MM.1S (cell line): ENCODE measurements around the gene LRRC27.

Source experiments
- DNase-seq: peaks from one replicate; pipeline ENCODE4 v3.0.0-alpha.2; 2015
- H2AFZ ChIP-seq: fragments of 300-600 bp; sonication (generic); 2 replicates; pipeline ENCODE4 v1.6.0; 2016; ENCODE audit warnings: antibody characterized with exemption, low read length
- H3F3A ChIP-seq: fragments of 300-600 bp; sonication (generic); 2 replicates; pipeline ENCODE4 v1.6.1; 2016; ENCODE audit warnings: mild to moderate bottlenecking, antibody characterized with exemption, low read length, moderate library complexity, mixed read lengths; ENCODE audit not compliant: insufficient read depth
- H3K27ac ChIP-seq: fragments of 300-600 bp; sonication (generic); 2 replicates; pipeline ENCODE4 v1.5.1; 2016; ENCODE audit warnings: mild to moderate bottlenecking, low read length
- H3K27me3 ChIP-seq: fragments of 300-600 bp; sonication (generic); replicated peaks from 2 replicates; pipeline ENCODE4 v1.6.0; 2016; ENCODE audit warnings: low read length; ENCODE audit not compliant: insufficient read depth
- H3K36me3 ChIP-seq: fragments of 300-600 bp; sonication (generic); replicated peaks from 2 replicates; pipeline ENCODE4 v1.6.1; 2016; ENCODE audit warnings: mild to moderate bottlenecking, low read length, mixed read lengths; ENCODE audit not compliant: insufficient read depth
- H3K4me1 ChIP-seq: fragments of 300-600 bp; sonication (generic); 2 replicates; pipeline ENCODE4 v1.6.1; 2016; ENCODE audit warnings: low read length, mixed read lengths
- H3K4me2 ChIP-seq: fragments of 300-600 bp; sonication (generic); 2 replicates; pipeline ENCODE4 v1.6.0; 2016; ENCODE audit warnings: low read depth, low read length
- H3K4me3 ChIP-seq: fragments of 300-600 bp; sonication (generic); 2 replicates; pipeline ENCODE4 v1.5.1; 2016; ENCODE audit warnings: low read length, mixed read lengths
- H3K79me2 ChIP-seq: fragments of 300-600 bp; sonication (generic); 2 replicates; pipeline ENCODE4 v1.6.1; 2016; ENCODE audit warnings: mixed run types, low read length, mixed read lengths
- H3K9ac ChIP-seq: fragments of 300-600 bp; sonication (generic); 2 replicates; pipeline ENCODE4 v1.6.1; 2016; ENCODE audit warnings: low read length, mixed read lengths
- H3K9me2 ChIP-seq: fragments of 300-600 bp; sonication (generic); replicated peaks from 2 replicates; pipeline ENCODE4 v1.6.1; 2016; ENCODE audit warnings: mild to moderate bottlenecking, low read length, mixed read lengths; ENCODE audit not compliant: insufficient read depth
- H3K9me3 ChIP-seq: fragments of 300-600 bp; sonication (generic); replicated peaks from 2 replicates; pipeline ENCODE4 v1.6.1; 2016; ENCODE audit warnings: mild to moderate bottlenecking, low read length, mixed read lengths; ENCODE audit not compliant: insufficient read depth
- H4K20me1 ChIP-seq: fragments of 300-600 bp; sonication (generic); 2 replicates; pipeline ENCODE4 v1.6.1; 2016; ENCODE audit warnings: mild to moderate bottlenecking, low read length, moderate library complexity, mixed read lengths; ENCODE audit not compliant: insufficient read depth
- EZH2 ChIP-seq: fragments of 300-600 bp; sonication (generic); optimal IDR thresholded peaks from 2 replicates; pipeline ENCODE3; 2017; ENCODE audit warnings: low read depth, mild to moderate bottlenecking, antibody characterized with exemption, low read length, mixed read lengths
- EZH2phosphoT487 ChIP-seq: fragments of 300-600 bp; sonication (generic); IDR thresholded peaks from 2 replicates; pipeline ENCODE4 v1.6.1; 2018; ENCODE audit warnings: antibody characterized with exemption, low read length
- TF ChIP-seq, protein P1 (sequence below): fragments of 300-600 bp; sonication (generic); IDR thresholded peaks from 2 replicates; pipeline ENCODE4 v1.5.1; 2016; ENCODE audit warnings: antibody characterized with exemption, low read length, mixed read lengths

Gene LRRC27

DNA sequence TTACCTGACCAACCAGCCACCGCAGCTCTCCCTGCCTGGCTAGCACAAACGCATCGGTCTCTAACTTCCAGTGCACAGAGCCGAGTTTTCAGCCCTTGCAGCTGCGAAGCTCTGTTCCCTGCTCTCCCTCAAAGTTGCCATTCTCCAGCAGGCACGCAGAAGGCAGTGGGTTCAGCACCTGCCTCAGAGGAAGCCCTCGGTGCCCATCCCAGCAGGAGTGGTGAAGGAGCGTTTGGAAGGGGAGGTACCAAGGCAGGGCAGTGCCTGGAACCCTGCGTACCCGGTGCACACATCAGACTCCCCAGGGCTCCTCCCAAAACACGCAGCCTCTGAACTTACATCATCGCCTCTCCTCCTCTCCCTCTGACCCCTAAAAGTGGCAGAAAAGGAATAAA is 22.5 kb upstream of the LRRC27 start:
- no peak overlapping the region for H3K4me2 ChIP-seq
- no peak overlapping the region for H3K9ac ChIP-seq
- H3K4me3 ChIP-seq: no peak overlapping the region
- no peaks in the 10 kb centered on the region for H3K9me3 ChIP-seq
- H3K36me3 ChIP-seq: no peaks in the 10 kb centered on the region
- H3K79me2 ChIP-seq: peaks cover 29% of the 10 kb centered on the region
- no peak overlapping the region for H2AFZ ChIP-seq
- no peak for DNase-seq
- H3K27ac ChIP-seq: no peak overlapping the region
- H3K4me1 ChIP-seq: peaks cover 15% of the 10 kb centered on the region; the same call in 1 of the 2 replicates
- H4K20me1 ChIP-seq: no peaks in the 10 kb centered on the region
- peaks cover 5% of the 10 kb centered on the region for H3F3A ChIP-seq
- no peaks in the 10 kb centered on the region for H3K9me2 ChIP-seq
- no peaks in the 10 kb centered on the region for H3K27me3 ChIP-seq
- no peak for TF ChIP-seq EZH2phosphoT487
- no peak for TF ChIP-seq EZH2
- TF ChIP-seq, protein P1, sequence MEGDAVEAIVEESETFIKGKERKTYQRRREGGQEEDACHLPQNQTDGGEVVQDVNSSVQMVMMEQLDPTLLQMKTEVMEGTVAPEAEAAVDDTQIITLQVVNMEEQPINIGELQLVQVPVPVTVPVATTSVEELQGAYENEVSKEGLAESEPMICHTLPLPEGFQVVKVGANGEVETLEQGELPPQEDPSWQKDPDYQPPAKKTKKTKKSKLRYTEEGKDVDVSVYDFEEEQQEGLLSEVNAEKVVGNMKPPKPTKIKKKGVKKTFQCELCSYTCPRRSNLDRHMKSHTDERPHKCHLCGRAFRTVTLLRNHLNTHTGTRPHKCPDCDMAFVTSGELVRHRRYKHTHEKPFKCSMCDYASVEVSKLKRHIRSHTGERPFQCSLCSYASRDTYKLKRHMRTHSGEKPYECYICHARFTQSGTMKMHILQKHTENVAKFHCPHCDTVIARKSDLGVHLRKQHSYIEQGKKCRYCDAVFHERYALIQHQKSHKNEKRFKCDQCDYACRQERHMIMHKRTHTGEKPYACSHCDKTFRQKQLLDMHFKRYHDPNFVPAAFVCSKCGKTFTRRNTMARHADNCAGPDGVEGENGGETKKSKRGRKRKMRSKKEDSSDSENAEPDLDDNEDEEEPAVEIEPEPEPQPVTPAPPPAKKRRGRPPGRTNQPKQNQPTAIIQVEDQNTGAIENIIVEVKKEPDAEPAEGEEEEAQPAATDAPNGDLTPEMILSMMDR: no peak

DNA sequence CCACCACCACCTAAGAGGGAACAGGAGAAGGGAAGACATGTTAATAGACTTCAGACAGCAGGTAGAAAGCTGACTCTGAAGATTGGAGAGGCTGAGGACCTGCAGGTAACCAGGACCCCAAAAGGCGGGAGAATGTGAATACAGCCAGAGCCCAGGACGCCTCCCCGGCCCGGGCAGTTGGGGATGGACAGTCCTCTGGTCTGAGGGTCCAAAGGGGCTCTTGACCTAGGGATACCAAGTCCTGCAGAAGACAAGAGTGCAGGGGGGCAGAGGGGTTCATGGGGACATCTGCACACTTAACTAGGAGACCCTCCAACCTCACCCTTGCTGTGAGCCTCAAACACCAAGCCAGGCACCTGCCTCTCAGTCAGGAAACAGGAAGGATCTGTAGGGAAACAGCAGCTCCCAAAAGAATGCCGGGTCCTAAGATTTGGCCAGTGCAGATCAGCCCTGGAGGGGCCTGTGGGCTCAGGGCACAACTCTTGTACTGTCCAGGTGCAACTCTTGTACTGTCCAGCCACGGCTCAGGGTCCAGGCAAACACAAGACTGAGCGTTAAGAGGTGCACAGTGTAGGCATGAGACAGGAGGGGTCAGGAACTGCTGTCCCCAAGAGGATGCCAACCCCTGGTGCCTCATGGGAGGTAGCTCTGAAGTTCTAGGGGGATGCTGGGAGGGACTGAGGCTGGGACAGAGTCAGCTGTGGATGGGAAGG is 22.0 kb upstream of the LRRC27 start:
- peaks cover 10% of the 10 kb centered on the region; the same call in 1 of the 2 replicates for H3K4me1 ChIP-seq
- H3K9ac ChIP-seq: no peak overlapping the region
- H3K4me2 ChIP-seq: no peak overlapping the region
- no peaks in the 10 kb centered on the region for H3F3A ChIP-seq
- H3K27me3 ChIP-seq: no peaks in the 10 kb centered on the region
- TF ChIP-seq EZH2phosphoT487 (no peak), EZH2 (no peak)
- TF ChIP-seq, protein P1: no peak
- no peaks in the 10 kb centered on the region for H4K20me1 ChIP-seq
- H3K79me2 ChIP-seq: peaks cover 24% of the 10 kb centered on the region
- no peaks in the 10 kb centered on the region for H3K9me2 ChIP-seq
- no peaks in the 10 kb centered on the region for H3K36me3 ChIP-seq
- no peak for DNase-seq
- H3K27ac ChIP-seq: no peak overlapping the region
- no peaks in the 10 kb centered on the region for H3K9me3 ChIP-seq
- H2AFZ ChIP-seq: no peak overlapping the region
- no peak overlapping the region for H3K4me3 ChIP-seq

DNA sequence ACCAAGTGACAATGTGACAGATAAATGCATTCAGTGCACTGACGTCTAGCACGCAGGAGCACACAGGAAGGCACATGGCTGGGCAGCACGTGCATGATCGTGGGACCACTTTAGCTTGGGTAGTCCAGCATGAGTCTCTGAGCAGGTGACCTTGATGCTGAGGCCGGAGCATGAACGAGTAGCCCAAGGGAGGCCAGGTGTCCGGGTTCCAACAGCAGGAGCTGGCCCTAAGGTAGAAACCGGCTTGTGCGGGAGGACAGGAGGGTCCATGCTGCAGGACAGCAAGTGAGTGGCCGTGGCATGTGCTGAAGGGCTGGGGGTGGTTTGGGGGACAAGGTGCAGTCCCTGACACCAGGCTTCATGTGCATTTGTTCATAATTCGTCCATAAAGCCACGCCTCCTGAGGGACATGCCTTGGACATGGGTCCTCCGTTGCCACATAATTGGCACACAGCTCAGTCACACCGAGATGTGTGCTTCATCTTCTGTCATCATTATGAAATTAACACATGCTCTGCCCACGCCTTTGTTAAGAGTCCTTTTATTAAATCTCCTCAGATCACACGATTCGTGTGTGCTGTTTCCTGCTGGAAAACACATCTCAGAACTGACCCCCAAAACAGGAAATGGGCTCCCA is 21.2 kb upstream of the LRRC27 start:
- 0 out of 2 replicates have a peak, but pooled peaks cover 3% of the 10 kb centered on the region for H3K4me1 ChIP-seq
- no peak for DNase-seq
- no peak overlapping the region for H3K4me3 ChIP-seq
- no peak overlapping the region for H3K9ac ChIP-seq
- H3K9me3 ChIP-seq: no peaks in the 10 kb centered on the region
- no peak overlapping the region for H3K4me2 ChIP-seq
- no peak overlapping the region for H2AFZ ChIP-seq
- H3K36me3 ChIP-seq: no peaks in the 10 kb centered on the region
- no peaks in the 10 kb centered on the region for H3K9me2 ChIP-seq
- no peaks in the 10 kb centered on the region for H3F3A ChIP-seq
- no peak for TF ChIP-seq EZH2phosphoT487
- no peak for TF ChIP-seq EZH2
- TF ChIP-seq, protein P1: no peak
- no peaks in the 10 kb centered on the region for H3K27me3 ChIP-seq
- no peak overlapping the region for H3K27ac ChIP-seq
- no peaks in the 10 kb centered on the region for H4K20me1 ChIP-seq
- H3K79me2 ChIP-seq: peaks cover 16% of the 10 kb centered on the region
